ENCODE results near the gene MINDY2.

- no peak for TF ChIP-seq CTCF (IDR thresholded peaks at IDR 0.05; ENCODE audit: borderline replicate concordance, extremely low read depth, low read length, poor library complexity, severe bottlenecking)
- TF ChIP-seq EZH2 (IDR thresholded peaks at IDR 0.05; ENCODE audit: borderline replicate concordance, low read depth, low read length, severe bottlenecking), result no peak
These were observed 36.2 kb upstream of the MINDY2 start for GRCh38 chr15:58734859-58735258.
